DOHH2 (cell line): ENCODE results near the gene NRCAM.

Experiments
- H3F3A ChIP-seq: fragments of 200-600 bp; sonication (generic), shearing (Covaris generic); 2 replicates; pipeline ENCODE4 v1.6.0; 2016; ENCODE audit warnings: antibody characterized with exemption, mild to moderate bottlenecking; ENCODE audit not compliant: control insufficient read depth, insufficient read depth
- H3K27ac ChIP-seq: fragments of 200-600 bp; sonication (generic); 2 replicates; pipeline ENCODE4 v1.5.1; 2014; ENCODE audit warnings: low read depth, mild to moderate bottlenecking, low read length, moderate library complexity
- H3K27me3 ChIP-seq: fragments of 200-600 bp; sonication (generic); 2 replicates; pipeline ENCODE4 v1.6.1; 2014; ENCODE audit warnings: mild to moderate bottlenecking, low read length, mixed read lengths; ENCODE audit not compliant: control insufficient read depth
- H3K36me3 ChIP-seq: fragments of 200-600 bp; sonication (generic); 2 replicates; pipeline ENCODE4 v1.6.1; 2014; ENCODE audit warnings: mild to moderate bottlenecking, low read length, moderate library complexity, mixed read lengths; ENCODE audit not compliant: control insufficient read depth
- H3K4me1 ChIP-seq: fragments of 200-600 bp; sonication (generic); 2 replicates; pipeline ENCODE4 v1.6.1; 2014; ENCODE audit warnings: mild to moderate bottlenecking, low read length, mixed read lengths; ENCODE audit not compliant: control insufficient read depth
- H3K4me2 ChIP-seq: fragments of 200-600 bp; sonication (generic); 2 replicates; pipeline ENCODE4 v1.6.0; 2014; ENCODE audit warnings: mild to moderate bottlenecking, low read length, moderate library complexity
- H3K4me3 ChIP-seq: fragments of 200-600 bp; sonication (generic); 2 replicates; pipeline ENCODE4 v1.5.1; 2014; ENCODE audit warnings: mild to moderate bottlenecking, low read length, mixed read lengths
- H3K79me2 ChIP-seq: fragments of 200-600 bp; sonication (generic); 2 replicates; pipeline ENCODE4 v1.6.1; 2014; ENCODE audit warnings: mild to moderate bottlenecking, low read length, mixed read lengths; ENCODE audit not compliant: control insufficient read depth
- H3K9me2 ChIP-seq: fragments of 200-600 bp; sonication (generic); replicated peaks from 2 replicates; pipeline ENCODE4 v1.6.1; 2014; ENCODE audit warnings: mild to moderate bottlenecking, low read length, mixed read lengths; ENCODE audit not compliant: control insufficient read depth
- H3K9me3 ChIP-seq: fragments of 200-600 bp; sonication (generic); 2 replicates; pipeline ENCODE4 v1.6.1; 2014; ENCODE audit warnings: antibody characterized with exemption, low read length, mixed read lengths; ENCODE audit not compliant: control insufficient read depth, insufficient read depth
- H4K20me1 ChIP-seq: fragments of 200-600 bp; sonication (generic); 2 replicates; pipeline ENCODE4 v1.6.0; 2014; ENCODE audit warnings: low read depth, mild to moderate bottlenecking, antibody characterized with exemption, low read length, moderate library complexity; ENCODE audit not compliant: control insufficient read depth, insufficient read depth
- CTCF ChIP-seq: fragments of 200-600 bp; sonication (generic); IDR thresholded peaks from one replicate; pipeline ENCODE4 v1.5.1; 2014; ENCODE audit warnings: antibody characterized with exemption, mild to moderate bottlenecking, low read depth, low read length; ENCODE audit not compliant: poor library complexity, severe bottlenecking
- EZH2phosphoT487 ChIP-seq: fragments of 200-600 bp; sonication (generic); IDR thresholded peaks from 2 replicates; pipeline ENCODE4 v1.6.1; 2017; ENCODE audit warnings: borderline replicate concordance, mild to moderate bottlenecking, antibody characterized with exemption, low read length, moderate library complexity, mixed read lengths

Gene NRCAM

GRCh38 chr7:108374899-108375298, 81.3 kb downstream of the NRCAM start:
- H3F3A ChIP-seq: no peaks in the 10 kb centered on the region
- no peaks in the 10 kb centered on the region for H3K79me2 ChIP-seq
- peaks cover 5% of the 10 kb centered on the region; the same call in 1 of the 2 replicates for H3K9me3 ChIP-seq
- peaks cover 9% of the 10 kb centered on the region for H3K4me1 ChIP-seq
- H3K4me3 ChIP-seq: no peak overlapping the region
- no peak overlapping the region for H3K4me2 ChIP-seq
- H3K27me3 ChIP-seq: no peaks in the 10 kb centered on the region
- H3K36me3 ChIP-seq: no peaks in the 10 kb centered on the region
- H4K20me1 ChIP-seq: no peaks in the 10 kb centered on the region
- TF ChIP-seq CTCF: no peak
- no peak overlapping the region for H3K27ac ChIP-seq
- H3K9me2 ChIP-seq: no peaks in the 10 kb centered on the region

DNA sequence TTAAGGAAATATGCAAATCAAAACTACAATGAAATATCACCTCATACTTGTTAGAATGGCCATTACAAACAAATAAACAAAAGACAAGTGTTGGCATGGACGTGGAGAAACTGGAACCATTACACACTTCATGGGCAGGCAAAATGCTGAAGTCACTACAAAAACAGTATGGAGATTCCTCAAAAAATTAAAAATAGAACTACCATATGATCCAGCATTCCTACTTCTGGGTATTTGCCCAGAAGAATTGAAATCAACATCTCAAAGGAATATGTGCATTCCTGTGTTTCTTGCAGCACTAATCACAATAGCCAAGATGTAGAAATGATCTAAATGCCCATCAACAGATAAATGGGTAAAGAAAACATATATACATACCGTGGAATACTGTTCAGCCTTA, 83.6 kb downstream of the NRCAM start:
- no peaks in the 10 kb centered on the region for H3K27me3 ChIP-seq
- TF ChIP-seq EZH2phosphoT487 (no peak), CTCF (no peak)

DNA sequence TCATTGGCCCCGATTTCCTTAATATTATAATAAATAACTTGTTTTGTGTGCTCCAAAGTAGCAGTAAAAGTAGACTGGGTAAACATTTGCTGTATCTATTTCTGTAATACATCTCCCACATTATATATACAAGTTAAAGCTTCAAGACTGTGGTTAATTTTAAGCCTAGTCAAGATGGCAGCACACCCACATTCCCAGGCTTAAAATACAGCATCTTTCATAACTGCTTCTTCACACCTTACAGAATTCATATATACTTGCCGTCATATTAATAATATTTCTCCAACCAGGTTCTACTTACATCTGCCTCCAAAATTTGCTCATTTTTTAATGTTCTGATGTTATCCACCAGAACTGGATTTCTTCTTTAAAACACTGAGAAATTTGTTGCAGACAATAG, 85.6 kb downstream of the NRCAM start:
- Histone ChIP-seq H3K9me2 (no peaks in the 10 kb centered on the region), H3K4me3 (no peak overlapping the region), H3K27me3 (no peaks in the 10 kb centered on the region), H3K79me2 (no peaks in the 10 kb centered on the region), H4K20me1 (no peaks in the 10 kb centered on the region), H3F3A (no peaks in the 10 kb centered on the region), H3K36me3 (no peaks in the 10 kb centered on the region), H3K9me3 (peaks cover 5% of the 10 kb centered on the region; the same call in 1 of the 2 replicates), H3K4me2 (no peak overlapping the region), H3K4me1 (peaks cover 4% of the 10 kb centered on the region), H3K27ac (no peak overlapping the region)
- no peak for TF ChIP-seq CTCF
- TF ChIP-seq EZH2phosphoT487: no peak

More for the DNA sequence above, 83.6 kb downstream of the NRCAM start:
- Histone ChIP-seq H3K9me2 (no peaks in the 10 kb centered on the region), H3F3A (no peaks in the 10 kb centered on the region), H3K9me3 (peaks cover 5% of the 10 kb centered on the region; the same call in 1 of the 2 replicates), H4K20me1 (no peaks in the 10 kb centered on the region), H3K27ac (no peak overlapping the region), H3K4me3 (no peak overlapping the region), H3K36me3 (no peaks in the 10 kb centered on the region), H3K4me1 (peaks cover 9% of the 10 kb centered on the region), H3K79me2 (no peaks in the 10 kb centered on the region), H3K4me2 (no peak overlapping the region)

DNA sequence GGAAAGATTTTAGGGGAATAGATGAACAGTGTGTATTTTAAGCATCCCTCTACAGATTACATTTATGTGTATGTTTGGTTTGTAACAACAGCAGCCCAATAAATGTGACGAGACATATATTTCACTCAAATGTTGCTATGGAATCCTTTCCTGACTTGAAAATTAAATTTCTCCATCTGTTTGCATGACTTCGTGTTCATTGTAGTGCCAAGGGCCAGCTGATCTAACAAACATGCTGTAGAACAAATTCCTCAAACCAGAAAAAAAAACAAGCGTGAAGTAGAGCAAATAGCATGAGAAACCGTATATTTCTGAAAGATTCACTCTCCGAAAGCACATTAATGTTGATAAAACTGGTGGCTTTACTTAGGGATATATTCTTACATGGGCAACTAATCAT, 87.8 kb downstream of the NRCAM start:
- Histone ChIP-seq H3K79me2 (no peaks in the 10 kb centered on the region), H3K9me2 (no peaks in the 10 kb centered on the region), H3K4me1 (no peaks in the 10 kb centered on the region), H3K27ac (no peak overlapping the region), H3K27me3 (no peaks in the 10 kb centered on the region), H4K20me1 (no peaks in the 10 kb centered on the region), H3K4me2 (no peak overlapping the region), H3K36me3 (no peaks in the 10 kb centered on the region), H3K9me3 (peaks cover 5% of the 10 kb centered on the region; the same call in 1 of the 2 replicates), H3K4me3 (no peak overlapping the region), H3F3A (no peaks in the 10 kb centered on the region)
- TF ChIP-seq EZH2phosphoT487: no peak
- no peak for TF ChIP-seq CTCF
